ENCODE measurements around the gene C16orf95. TPM values are rescaled to one million over a fixed set of nuclear protein-coding genes. Genes with fewer than 3 reads are reported as not detected.
"Not testable (repeated sequence)": the region's sequence is repeated elsewhere in the genome, so short reads cannot be mapped to it uniquely, and the experiment has no call there.

The C16orf95 gene
- total RNA-seq, 2 experiments from 2014 or later = 8.6 to 9.6 TPM

GRCh38 chr16:87259431-87259830 lies 57.8 kb downstream of the C16orf95 start:
- no peak overlapping the region for H3K4me3 Mint-ChIP-seq
- H3K36me3 Mint-ChIP-seq (ENCODE audit: low read depth) = peaks cover 12% of the 10 kb centered on the region
- POLR2A ChIA-PET = interaction anchor here (0.8 kb wide), 1 partner anchor 19 kb away, joined by 4 read pairs; no protein-coding TSS in a partner anchor
- CTCF ChIA-PET = interaction anchor here (1.0 to 2.2 kb wide), 2 partner anchors 18 to 19 kb away, joined by 3 to 4 read pairs; no protein-coding TSS in a partner anchor
- H3K4me1 Mint-ChIP-seq = no peaks in the 10 kb centered on the region
- no peak overlapping the region for H3K27ac Mint-ChIP-seq
- DNase-seq = no peak
- peaks cover 18% of the 10 kb centered on the region for H3K9me3 Mint-ChIP-seq
- H3K27me3 Mint-ChIP-seq = no peaks in the 10 kb centered on the region

DNA sequence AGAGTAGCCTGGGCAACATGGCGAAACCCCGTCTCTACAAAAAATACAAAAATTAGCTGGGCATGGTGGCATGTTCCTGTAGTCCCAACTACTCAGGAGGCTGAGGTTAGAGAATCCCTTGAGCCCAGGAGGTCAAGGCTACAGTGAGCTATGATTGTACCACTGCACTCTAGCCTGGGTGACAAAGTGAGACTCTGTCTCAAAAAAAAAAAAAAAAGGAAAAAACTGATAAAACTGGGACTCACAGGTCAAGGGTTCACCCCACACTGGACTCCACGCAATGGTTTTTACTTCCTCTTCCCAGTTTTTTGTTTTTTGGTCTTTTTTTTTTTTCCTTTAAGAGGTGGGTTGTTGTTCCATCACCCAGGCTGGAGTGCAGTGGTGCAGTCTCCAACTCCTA lies 58.5 kb downstream of the C16orf95 start:
- POLR2A ChIA-PET = interaction anchor here (0.8 kb wide), 1 partner anchor 18 kb away, joined by 4 read pairs; no protein-coding TSS in a partner anchor
- not testable (repeated sequence) for H3K4me3 Mint-ChIP-seq, H3K27me3 Mint-ChIP-seq, H3K27ac Mint-ChIP-seq, H3K4me1 Mint-ChIP-seq, DNase-seq
- Mint-ChIP-seq H3K9me3 (peaks cover 18% of the 10 kb centered on the region), H3K36me3 (ENCODE audit: low read depth) (peaks cover 12% of the 10 kb centered on the region)
- CTCF ChIA-PET = interaction anchor here (0.6 to 2.2 kb wide), 3 partner anchors 18 to 1707 kb away, joined by 3 to 4 read pairs (median 4); no protein-coding TSS in a partner anchor

DNA sequence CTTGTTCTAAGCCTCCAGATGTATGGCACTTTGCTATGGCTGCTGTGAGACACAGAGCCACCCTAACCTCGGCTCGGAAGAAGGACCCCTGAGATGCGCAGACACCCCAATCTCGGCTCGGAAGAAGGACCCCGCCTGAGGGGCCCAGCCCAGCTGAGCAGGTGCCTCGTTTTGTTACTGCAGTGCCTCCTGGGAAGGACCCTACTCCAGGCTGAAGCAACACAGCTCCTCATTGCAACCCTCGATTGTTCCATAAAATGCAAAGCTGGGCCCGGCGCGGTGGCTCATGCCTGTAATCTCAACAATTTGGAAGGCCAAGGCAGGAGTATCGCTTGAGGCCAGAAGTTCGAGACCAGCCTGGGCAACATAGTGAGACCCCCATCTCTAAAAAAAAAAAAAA lies 61.3 kb downstream of the C16orf95 start:
- no peak for DNase-seq
- POLR2A ChIA-PET = no interaction called here
- CTCF ChIA-PET = interaction anchor here (0.5 to 0.7 kb wide), 2 partner anchors 495 to 563 kb away, joined by 3 read pairs; no protein-coding TSS in a partner anchor
- peaks cover 9% of the 10 kb centered on the region for H3K4me1 Mint-ChIP-seq
- H3K27me3 Mint-ChIP-seq = no peaks in the 10 kb centered on the region
- no peak overlapping the region for H3K27ac Mint-ChIP-seq
- H3K4me3 Mint-ChIP-seq = no peak overlapping the region
- peaks cover 11% of the 10 kb centered on the region for H3K9me3 Mint-ChIP-seq
- peaks cover 8% of the 10 kb centered on the region for H3K36me3 Mint-ChIP-seq (ENCODE audit: low read depth)

DNA sequence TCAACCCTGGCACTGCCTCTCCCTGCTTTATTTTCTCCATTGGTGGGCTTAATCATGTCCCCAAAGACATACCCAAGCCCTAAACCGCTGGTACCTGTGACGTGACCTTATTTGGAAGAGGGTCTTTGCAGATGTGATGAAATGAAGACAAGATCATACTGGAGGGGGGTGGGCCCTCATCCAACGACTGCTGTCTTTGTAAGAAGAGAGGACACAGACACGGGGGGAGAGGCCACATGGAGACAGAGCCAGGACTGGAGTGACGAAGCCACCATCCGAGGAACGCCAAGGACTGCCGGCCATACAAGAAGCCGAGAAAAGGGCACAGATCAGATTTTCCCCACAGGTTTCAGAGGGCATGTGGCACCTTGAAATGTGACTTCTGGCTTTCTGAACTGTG lies 62.5 kb downstream of the C16orf95 start:
- peaks cover 3% of the 10 kb centered on the region for H3K36me3 Mint-ChIP-seq (ENCODE audit: low read depth)
- H3K9me3 Mint-ChIP-seq = peaks cover 3% of the 10 kb centered on the region
- H3K27me3 Mint-ChIP-seq = no peaks in the 10 kb centered on the region
- POLR2A ChIA-PET = no interaction called here
- H3K27ac Mint-ChIP-seq = no peak overlapping the region
- H3K4me3 Mint-ChIP-seq = no peak overlapping the region
- peaks cover 9% of the 10 kb centered on the region for H3K4me1 Mint-ChIP-seq
- DNase-seq = no peak
- CTCF ChIA-PET = no interaction called here

GRCh38 chr16:87254296-87254695 lies 62.9 kb downstream of the C16orf95 start:
- Mint-ChIP-seq H3K27me3 (no peaks in the 10 kb centered on the region), H3K9me3 (no peaks in the 10 kb centered on the region), H3K4me1 (peaks cover 11% of the 10 kb centered on the region), H3K27ac (no peak overlapping the region), H3K4me3 (no peak overlapping the region), H3K36me3 (ENCODE audit: low read depth) (no peaks in the 10 kb centered on the region)
- DNase-seq = no peak
- ChIA-PET POLR2A (no interaction called here), CTCF (no interaction called here)

- no peaks in the 10 kb centered on the region for H3K9me3 Mint-ChIP-seq
- CTCF ChIA-PET = no interaction called here
- H3K4me3 Mint-ChIP-seq = no peak overlapping the region
- H3K36me3 Mint-ChIP-seq (ENCODE audit: low read depth) = no peaks in the 10 kb centered on the region
- peaks cover 18% of the 10 kb centered on the region for H3K4me1 Mint-ChIP-seq
- H3K27me3 Mint-ChIP-seq = no peaks in the 10 kb centered on the region
- POLR2A ChIA-PET = no interaction called here
- no peak overlapping the region for H3K27ac Mint-ChIP-seq
- no peak for DNase-seq
These were observed 63.7 kb downstream of the C16orf95 start for GRCh38 chr16:87253536-87253935.

Other genes with a start within 250 kb of the C16orf95 start
- 10 to 100 TPM; 28.8 to 29.0 TPM for gene FBXO31, start 66.4 kb upstream of the C16orf95 start, total RNA-seq
- gene MAP1LC3B, start 74.9 kb upstream of the C16orf95 start, total RNA-seq = 10 to 100 TPM; 77.1 to 78.2 TPM
- gene ZCCHC14, start 175.6 kb upstream of the C16orf95 start, total RNA-seq = 1 to 10 TPM; 4.2 to 5.0 TPM